DMS53 treated with DMSO at 0.1 percent for 48 hours (cell line): ENCODE measurements around the gene GDPD2.

Source experiments
- DNase-seq: peaks from one replicate; lab custom pipeline; 2025; ENCODE audit not compliant: unreplicated experiment; lab: John Stamatoyannopoulos, UW

Gene GDPD2

DNA sequence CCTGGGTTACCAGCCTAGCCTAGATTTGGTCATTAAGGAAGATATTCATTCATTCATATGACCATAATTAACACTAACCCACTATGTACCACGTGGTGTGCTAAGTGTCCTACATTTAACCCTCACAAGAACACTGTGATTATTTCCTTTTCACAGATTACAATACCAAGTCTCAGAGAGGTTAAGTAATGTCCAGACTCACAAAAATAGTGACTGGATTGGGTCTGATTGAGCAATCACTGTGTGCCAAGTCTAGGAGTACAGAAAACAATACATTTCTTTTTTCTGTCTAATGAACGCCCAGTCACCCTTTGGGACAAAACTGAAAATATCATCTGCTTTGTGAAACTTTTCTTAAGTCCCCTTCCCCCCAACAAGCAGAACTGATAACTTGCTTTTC lies 13.9 kb downstream of the GDPD2 start:
- no peak for DNase-seq

DNA sequence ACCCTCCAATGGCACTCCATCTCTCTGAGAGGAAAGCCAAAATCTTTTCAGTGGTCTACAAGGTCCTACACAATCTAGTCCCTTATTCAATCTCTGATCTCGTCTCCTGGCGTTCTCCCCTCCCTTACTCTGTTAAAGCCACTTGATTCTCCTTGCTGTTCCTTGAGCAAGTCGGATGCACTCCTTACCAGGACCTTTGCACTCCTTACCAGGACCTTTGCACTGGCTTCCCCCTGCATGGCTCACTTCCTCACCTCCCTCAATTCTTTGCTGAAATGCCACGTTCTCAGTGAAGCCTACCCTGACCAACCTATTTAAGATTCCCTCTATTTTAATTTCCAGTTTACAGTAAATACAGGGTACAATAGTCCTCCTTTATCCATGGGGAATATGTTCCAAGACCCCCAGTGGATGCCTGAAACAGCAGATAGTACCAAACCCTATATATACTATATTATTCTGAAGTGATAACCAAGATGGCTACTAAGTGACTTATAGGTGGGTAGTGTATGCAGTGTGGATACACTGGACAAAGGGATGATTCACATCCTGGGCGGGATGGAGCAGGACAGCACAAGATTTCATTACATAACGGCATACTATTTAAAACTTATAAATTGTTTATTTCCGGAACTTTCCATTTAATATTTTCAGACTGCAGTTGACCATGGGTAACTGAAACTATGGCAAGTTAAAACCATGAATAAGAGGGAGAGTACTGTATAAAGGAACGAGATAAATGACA lies 15.0 kb downstream of the GDPD2 start:
- DNase-seq, result no peak

DNA sequence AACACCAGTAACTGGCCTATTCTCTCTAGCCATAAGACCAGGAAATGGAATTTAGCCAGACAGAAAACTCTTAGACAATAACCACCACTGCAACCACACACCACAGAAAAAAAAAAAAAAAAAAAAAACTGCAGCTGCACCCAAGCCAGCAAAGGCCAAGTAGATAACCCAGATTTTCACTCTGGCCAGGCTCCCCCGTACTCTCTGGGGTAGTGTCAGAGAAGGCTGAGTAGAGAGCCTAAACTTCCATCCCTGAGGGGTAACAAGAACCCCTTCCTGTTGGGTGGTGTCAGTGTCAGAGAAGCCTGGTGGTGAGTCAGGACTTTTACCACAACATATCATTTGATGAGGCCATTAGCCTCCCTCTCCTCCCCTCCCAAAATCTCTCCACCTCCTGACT lies 15.9 kb downstream of the GDPD2 start:
- no peak for DNase-seq

DNA sequence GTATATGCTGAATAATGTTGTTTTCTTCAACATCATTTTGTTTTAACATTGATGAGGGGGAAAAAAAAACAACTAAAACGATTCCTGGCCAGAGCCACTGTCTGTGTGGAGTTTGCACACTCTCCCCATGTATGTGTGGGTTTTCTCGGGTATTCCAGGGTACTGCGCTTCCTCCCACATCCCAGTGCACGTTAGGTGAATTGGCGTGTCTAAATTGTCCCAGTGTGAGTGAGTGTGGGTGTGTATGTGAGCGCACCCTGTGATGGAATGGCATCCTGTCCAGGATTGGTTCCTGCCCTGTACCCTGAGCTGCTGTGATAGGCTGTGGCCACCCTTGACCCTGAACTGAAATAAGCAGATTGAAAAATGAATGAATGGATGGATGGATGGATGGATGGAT lies 19.1 kb downstream of the GDPD2 start:
- no peak for DNase-seq

DNA sequence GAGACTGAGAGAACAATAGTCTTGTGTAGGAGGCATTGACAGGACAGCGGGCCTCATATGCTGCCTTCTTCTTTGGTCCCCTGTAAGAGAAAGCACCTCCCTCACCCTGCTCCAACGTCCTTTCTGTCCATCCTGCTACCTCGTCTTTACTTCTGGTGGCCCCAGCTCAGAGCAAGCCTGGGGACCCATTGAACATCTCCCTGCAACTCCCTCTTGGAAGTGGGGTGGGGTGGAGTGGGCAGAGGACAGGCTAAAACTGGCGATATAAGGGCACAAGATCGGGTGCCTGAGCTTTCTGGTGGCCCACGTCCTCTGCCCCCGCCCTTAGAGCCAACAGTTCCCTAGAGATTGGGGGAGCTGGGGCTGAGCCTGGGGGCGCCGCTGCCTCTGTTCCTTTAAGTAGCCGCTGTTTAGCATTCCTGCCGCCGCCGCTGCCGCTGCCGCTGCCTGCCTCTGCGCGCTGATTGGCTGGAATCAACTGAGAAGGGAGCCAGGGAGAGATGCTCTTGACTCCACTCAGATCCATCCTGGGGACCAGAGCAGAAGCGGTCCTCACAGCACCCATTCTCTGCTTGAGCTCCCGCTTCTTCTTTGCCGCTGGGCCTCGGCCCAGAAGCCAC lies 21.3 kb downstream of the GDPD2 start, which contains the start of gene DLG3:
TSS of gene DLG3 (plus strand) at position 510 of the 620 bp plus-strand sequence. CDS start 367 bp downstream, outside the sequence.
- DNase-seq, result peak; percentile 41

DNA sequence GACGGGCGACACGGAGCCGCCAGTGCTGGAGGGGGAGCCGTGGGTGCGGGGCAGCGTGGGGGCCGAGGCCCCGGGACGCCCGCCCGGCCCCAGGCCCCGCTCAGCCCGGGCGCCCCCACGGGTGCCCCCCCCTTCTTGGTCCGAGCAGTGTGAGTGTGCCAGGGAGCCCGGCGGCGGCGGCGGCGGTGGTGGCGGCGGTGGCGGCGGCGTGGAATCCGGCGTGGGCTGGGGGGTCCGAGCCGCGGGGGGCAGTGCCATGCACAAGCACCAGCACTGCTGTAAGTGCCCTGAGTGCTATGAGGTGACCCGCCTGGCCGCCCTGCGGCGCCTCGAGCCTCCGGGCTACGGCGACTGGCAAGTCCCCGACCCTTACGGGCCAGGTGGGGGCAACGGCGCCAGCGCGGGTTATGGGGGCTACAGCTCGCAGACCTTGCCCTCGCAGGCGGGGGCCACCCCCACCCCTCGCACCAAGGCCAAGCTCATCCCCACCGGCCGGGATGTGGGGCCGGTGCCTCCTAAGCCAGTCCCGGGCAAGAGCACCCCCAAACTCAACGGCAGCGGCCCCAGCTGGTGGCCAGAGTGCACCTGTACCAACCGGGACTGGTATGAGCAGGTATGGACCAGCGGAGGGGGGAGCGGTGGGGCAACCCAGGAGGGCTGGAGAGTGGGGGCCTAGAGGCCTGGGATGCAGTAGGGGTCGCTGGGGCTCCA lies 22.0 kb downstream of the GDPD2 start:
- DNase-seq, result no peak

DNA sequence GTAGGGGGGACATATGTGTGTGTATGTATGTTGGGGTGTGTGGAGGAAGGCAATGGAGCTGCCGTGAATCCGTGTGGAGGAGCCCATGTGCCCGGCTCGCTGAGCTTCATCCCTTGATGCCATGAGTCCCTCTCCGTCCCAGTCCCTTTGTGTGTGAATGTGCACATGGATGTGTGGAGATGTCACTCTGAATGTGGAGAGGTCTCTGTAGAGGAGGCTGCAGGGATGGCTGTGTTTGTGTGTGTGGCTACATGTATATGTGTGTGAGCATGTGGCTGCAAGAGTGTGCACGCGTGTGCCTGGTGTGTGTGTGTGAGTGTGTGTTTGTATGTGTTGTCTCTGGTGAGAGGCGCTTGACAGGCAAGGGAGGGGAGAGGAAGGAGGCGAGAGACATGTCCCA lies 22.8 kb downstream of the GDPD2 start:
- DNase-seq, result no peak

DNA sequence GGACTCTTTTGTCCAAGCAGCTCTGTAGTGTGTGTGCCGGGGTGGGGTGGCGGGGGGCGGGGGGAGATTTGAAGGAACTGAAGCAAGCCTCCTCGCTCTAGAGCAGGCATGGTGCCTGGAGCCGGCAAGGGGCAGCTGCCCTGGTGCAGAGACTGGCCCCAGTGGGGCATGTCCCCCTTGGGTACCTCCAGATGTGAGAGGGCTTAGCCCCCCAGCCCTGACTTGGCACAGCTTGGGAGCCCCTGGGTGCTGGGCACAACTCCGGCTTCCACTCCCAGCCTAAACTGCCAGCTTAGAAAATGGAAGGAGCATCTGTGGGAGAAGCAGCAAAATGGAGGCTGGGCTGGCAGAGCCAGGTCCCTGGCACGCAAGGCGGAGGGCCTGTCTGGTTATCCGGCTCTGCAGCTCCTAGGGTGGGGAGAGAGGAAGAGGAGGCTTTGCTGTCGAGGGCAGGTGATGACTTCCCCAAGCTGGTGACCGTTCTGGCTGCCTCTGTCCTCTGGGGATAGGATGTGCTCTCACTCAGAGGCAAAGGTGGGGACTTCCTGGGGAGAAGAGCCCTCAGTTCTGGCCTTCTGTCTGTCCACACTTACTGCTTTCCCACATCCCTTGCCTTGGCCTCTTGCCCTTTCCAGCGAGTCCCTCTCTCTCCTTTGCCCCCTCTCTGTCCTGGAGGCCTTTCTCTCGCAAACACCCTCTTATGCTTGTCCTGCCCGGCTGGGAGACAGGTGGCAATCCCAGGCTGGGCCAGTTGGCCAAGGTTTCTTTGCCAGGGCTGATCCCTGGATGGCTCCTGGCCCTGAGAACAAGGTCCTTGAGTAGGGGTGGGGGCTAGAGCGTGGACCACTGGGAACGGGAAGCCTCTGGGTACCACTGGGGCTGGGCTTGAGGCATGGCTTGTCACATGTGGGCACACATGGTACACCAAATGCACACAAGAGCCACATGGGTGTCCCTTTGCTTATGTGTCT lies 23.6 kb downstream of the GDPD2 start:
- no peak for DNase-seq

DNA sequence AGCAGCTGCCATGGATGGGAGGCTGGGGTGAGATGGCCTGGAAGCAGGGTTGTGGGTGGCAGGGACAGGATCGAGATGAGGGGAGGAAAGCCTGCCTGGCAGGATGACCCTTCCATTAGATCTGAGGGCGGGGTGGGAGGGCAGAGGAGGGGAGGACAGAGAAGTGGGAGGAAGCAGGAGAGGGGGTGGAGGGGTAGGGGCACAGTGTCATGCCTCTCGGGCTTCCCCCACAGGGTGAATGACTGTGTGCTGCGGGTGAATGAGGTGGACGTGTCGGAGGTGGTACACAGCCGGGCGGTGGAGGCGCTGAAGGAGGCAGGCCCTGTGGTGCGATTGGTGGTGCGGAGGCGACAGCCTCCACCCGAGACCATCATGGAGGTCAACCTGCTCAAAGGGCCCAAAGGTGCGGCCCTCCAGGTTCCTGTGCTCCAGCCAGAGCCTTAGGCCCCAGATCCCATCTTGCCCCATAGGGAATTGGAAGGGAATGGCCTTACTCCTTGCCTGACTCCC lies 26.4 kb downstream of the GDPD2 start:
- DNase-seq, result no peak

DNA sequence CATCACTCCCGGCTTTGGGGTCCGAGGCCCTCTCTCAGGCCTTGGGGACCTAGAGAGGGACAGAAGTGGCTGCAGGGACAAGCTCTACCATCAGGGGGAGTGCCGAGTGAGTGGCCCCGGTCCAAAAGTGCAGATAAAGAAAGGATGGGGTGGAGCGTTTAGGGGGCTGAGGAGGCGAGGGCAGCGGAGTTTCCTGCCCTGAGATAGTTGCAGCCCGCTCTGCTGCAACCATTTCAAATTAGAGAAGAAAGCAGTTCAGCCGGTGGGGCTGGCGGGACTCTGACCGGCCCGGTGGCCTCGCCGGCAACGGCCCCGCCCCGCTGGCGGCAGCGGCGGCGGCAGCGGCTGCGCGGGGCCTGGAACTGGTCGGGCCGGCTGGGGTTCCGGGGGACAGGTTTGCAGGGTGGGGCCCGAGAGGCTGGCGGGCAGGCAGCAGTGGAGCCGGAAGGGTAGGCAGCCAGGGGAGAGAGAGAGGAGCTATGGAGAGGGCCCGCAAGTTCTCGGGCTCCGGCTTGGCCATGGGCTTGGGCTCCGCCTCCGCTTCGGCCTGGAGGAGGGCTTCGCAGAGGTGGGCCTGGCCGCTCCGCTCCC lies 29.1 kb downstream of the GDPD2 start:
- DNase-seq, result peak; percentile 53

DNA sequence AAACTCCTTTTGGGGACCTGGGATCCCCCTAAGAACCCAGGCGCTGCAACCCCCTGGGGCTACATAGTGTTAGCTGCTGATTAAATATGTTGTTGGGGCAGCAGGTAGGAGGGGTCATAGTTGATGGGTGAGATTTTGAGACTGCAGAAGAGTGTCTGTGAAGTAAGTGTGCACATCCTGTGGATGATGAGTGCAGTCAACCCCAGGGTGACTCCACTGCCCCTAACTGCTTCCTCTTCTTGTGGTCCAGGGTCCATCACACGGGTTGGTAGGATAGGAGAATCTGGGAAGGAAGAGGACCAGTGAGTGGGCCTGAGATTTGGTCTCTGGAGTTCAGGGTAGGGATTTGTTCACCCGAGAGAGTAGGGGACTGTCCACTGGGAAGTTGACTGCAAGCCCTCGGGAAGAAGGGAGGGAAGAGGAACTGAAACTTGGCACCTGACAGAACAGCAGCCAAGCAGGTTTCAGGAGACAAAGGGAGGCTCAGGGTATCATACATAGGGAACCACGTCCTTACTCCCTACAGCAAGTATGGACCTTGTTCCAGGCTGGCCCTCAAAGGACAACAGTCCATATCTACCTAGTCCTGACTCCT lies 30.0 kb downstream of the GDPD2 start:
- no peak for DNase-seq

DNA sequence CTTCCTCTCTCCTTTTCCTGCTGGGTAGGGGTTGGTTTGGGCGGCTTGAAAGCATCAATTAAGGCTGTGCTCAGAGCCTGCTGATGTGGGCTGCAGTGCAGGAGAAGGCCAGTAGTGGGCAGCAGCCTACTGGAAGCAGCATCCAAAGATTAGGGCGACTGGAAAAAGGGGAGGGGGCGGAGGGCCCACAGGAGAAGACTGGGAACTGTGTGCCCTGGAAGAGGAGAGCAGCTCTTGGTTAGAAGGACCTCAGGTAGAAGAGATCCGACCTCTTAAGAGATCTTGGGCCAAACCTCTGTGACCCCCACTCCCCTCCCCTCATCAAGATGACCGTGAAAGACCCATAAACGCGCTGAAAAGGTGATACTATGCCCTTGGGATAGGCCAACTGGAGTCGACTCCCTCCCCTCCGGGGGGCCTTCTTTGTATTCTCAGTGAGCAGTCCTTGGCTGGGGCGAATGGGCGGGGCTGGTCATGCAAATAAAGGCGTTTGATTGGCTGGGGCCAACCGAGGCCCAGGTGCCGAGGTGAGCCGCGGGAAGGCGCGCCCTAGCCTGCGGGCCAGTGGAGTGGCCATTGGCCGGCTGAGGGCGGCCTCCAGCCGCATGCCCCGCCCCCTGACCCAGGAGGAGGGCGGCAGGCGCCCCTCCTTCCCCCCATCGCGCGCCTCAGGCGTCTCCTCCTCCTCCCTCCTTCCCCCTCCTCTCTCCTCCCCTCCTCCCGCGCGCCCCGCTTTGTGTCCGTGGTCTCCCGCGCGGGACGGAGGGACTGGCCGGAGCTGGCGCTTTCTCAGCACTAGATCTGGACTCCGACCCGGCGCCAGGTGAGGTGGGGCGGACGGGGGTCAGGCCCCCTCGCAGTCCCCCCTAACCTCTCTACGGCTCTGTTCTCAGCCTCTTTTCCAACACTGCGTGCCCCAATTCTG lies 31.6 kb downstream of the GDPD2 start:
- DNase-seq, result peak; percentile 92

DNA sequence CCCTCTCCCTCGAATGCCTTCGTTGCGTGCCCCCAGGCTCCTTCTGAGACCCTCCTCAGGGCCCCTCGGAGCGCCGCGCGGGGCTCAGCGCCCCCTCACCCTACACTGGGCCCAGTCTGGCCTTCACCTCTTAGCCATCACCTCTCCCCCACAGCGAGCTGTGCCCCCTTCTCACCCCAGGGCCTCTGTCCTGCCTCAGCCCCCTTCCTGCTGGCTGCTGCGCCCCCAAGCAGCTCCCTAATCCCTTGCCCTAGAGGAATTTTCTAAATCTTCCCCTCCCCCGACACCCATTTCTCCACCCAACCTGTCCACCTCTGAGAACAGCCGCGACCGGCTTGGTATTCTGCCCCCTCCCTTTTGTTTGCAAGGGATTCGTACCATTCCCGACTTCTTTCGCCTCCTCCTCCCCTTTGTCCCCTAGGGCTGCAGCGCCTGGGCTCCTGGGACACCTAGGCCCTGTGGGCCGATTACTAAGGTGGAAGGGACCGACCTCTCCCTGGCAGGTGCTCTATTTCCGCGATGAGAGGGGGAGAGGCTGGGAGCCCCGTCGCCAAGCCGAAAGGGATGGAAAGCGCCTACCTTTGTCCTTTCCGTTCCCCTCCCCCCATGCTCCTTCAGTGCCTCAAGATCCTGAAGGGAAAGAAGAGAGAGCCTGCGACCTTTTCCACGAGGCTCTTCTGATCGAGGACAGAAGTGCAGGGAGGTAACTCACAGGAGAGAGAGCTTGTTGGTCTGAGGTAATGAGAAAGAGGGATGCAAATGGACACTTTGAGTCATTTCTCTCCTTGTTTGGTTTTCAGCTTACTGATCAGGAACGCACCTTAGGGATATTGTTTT lies 32.5 kb downstream of the GDPD2 start:
- peak; percentile 48 for DNase-seq

DNA sequence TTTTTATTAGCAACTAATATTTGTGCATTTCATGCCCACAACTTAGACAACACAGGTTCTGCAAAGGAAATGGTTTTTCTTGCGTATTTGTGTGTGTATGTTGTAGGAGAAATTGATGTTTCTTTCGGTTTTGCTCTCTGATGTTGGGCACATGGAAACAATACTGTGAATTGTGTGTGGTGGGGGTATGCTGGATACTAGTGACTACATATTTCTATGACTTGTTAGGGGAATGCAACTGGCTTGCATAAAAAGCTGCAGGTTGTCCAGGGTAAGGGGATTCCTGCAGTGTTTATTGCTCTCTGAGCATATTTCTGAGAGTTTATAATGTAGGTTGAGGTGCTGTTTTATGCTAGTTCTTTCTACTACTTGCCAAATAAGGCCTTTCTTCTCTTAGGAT lies 33.1 kb downstream of the GDPD2 start:
- no peak for DNase-seq

DNA sequence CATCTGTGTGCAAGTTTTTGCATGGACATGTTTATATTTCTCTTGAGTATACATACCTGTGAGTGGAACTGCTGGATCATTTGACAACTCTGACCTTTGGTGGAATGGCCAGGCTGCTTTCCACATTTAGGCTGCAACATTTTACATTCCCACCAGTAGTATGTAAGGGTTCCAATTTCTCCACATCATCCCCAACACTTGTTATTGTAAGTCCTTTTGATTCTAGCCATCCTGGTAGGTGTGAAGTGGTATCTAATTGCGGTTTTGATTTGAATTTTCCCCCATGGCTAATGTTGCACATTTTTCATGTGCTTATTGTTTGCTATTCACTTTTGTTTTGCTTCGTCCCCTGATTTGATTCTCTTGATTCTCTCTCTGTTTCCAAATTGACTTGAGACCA lies 37.9 kb downstream of the GDPD2 start:
- DNase-seq, result no peak

DNA sequence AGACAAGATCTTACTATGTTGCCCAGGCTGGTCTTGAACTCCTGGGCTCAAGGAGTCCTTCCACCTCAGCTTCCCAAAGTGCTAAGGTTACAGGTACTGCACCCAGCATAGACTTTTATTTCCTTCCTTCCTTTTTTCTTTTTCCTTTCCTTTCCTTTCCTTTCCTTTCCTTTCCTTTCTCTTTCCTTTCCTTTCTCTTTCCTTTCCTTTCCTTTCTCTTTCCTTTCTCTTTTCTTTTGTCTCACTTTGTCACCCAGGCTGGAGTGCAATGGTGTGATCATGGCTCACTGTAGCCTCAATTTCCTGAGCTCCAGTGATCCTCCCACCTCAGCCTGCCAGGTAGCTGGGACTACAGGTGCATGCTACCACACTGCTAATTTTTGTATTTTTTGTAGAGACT lies 40.9 kb downstream of the GDPD2 start:
- no peak for DNase-seq

DNA sequence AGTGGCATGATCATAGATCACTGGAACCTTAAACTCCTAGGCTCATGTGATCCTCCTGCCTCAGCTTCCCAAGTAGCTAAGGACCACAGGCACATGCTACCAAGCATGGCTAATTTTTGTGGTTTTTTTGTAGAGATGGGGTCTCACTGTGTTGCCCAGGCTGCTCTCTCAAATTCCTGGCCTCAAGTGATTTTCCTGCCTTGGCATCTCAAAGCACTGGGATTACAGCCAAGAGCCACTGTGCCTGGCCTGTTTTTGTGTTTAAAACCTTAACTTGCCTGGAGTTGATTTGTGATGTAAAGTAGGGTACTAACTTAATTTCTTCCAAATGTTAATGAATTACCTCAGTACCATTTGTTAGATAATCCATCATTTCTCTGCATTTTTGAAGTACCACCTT lies 43.9 kb downstream of the GDPD2 start:
- DNase-seq, result no peak

DNA sequence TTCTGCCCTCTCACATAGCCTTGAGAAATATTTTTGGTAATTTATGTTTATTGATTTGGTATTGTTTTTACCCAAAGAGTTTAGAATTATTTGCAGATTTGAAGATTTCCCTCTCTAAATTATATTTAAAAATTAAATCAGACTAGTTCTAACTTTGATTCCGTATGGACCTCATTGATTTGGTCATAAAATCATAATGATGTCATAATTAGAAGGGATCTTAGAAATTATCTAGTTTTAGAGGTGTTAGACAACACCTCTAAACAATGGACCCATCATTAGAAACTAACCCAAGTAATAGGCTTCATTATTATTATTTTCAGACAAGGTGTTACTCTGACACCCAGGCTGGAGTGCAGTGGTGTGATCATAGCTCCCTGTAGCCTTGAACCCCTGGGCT lies 45.6 kb downstream of the GDPD2 start:
- no peak for DNase-seq
